HTR-8/SVneo (cell line): Measurements from ENCODE around the gene OR6C2.
A peak's percentile ranks its signal among the peaks of the same experiment; 100 is the strongest.
"Not testable (repeated sequence)": the region's sequence is repeated elsewhere in the genome, so short reads cannot be mapped to it uniquely, and the experiment has no call there.

Experiments used
- DNase-seq: peaks from one replicate; pipeline ENCODE4 v3.0.0; 2011; ENCODE audit warnings: low spot score, mixed read lengths; ENCODE audit not compliant: insufficient read length
- FAIRE-seq: peaks from 2 replicates; lab custom pipeline; 2011; peaks lifted over from hg19 to GRCh38; lab: Jason Lieb, UNC

OR6C2 gene

DNA sequence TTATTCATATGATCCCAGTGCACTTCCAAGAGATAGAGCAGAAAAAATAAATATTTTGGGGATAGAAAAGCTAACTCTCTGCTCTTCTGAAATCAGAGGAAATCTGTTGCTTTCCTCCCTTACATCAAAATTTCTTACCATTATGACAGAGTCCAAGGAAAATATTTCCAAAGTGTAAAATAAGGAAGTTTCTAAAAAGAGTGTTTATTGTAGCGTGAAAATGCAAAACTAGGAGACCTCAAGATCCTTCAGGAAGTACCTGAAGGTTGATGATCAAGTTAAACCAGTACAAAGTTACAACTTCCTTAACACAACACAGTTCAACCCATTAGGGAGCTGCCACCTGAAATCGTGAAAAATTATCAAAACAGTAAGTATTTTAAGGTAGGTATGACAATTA, at the start of gene OR6C2:
TSS of gene OR6C2 (plus strand) at position 301 of the 400 bp plus-strand sequence. CDS start 8,138 bp downstream, outside the sequence.
- no peak for FAIRE-seq

GRCh38 chr12:55396326-55396725, 47.5 kb upstream of the OR6C2 start:
- no peak for FAIRE-seq

More for the DNA sequence above, at the start of gene OR6C2:
- no peak for DNase-seq

GRCh38 chr12:55400229-55400628, 43.6 kb upstream of the OR6C2 start, which contains the start of gene OR6C65:
OR6C65 (plus strand) TSS chr12:55400529; CDS start chr12:55400529, 0 bp downstream.
- no peak for FAIRE-seq
- DNase-seq, result no peak

More at GRCh38 chr12:55396326-55396725, 47.5 kb upstream of the OR6C2 start:
- DNase-seq, result no peak

- no peak for FAIRE-seq
- no peak for DNase-seq
Observed at GRCh38 chr12:55407866-55408265, 36.0 kb upstream of the OR6C2 start.

DNA sequence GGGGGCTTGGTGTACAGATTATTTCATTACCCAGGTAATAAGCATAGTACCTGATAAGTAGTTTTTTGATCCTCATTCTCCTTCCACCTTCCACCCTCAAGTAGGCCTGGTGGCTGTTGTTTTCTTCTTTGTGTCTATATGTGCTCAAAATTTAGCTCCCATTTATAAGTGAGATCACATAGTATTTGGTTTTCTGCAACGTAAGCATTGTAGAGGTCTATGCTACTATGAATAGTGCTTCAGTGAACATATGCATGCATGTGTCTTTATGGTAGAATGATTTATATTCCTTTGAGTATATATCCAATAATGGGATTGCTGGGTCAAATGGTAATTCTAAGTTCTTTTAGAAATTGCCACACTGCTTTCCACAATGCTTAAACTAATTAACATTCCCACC, 34.7 kb upstream of the OR6C2 start:
- DNase-seq, FAIRE-seq: not testable (repeated sequence)

DNA sequence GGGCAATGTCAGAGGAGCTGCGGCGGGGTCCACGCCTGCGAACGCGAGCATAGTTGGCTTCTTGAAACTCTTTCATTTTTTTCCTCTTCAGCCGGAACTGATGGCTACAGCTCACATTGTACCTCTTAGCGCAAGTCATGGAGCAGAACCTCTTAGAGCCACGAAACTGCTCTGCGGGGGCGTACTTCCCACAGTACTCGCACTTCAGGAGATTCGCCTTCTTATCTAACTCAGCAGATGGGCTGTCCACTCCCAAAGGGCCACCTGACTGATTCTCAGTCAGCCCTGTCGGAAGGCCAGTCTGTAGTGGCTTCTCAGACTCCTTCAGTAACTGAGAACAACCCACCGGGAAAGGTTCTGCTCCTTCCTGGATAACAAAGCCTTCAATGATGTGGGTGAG, 31.7 kb upstream of the OR6C2 start:
- not testable (repeated sequence) for FAIRE-seq, DNase-seq

DNA sequence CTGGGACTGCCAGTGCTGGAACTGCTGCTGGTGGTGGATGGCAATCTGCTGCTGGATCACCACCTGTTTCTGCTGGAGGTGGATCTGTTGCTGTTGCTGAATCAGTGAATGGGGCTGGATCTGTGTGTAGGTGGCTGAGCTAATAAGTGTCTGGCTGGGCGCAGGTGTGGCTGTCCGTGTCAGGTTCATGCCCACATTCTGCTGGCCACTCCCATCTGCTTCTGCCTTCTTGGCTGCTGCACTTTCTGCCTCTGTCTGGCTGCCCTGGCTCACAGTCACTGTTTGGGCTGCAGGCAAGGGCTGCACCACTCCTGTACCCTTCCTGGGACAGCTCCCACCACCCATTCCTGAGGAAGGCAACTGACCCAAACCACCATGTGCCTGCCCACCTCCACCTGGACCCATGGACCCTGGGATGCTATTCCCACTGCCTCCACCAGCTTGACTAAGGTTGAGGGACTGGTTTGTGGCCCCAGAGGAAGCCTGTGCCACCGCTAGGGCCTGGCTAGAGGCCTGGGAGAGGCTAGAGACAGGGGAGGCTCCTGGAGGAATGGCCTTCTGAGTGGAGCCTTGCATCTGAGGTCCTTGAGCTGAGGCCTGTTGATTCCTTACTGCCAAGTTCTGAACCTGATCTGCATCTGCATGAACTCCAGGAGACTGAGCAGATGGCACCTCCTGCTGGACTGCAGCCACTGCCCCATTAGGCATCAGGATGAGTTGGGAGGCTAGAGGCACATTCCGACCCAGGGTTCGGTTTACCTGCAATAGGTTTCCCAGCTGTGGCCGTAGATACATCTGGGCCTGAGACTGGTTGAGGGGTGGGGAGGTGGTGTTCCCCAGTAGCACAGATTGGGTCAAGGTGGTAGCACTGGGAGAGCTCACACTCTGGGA, 30.1 kb upstream of the OR6C2 start:
- not testable (repeated sequence) for FAIRE-seq

GRCh38 chr12:55414396-55414823, 29.5 kb upstream of the OR6C2 start:
- not testable (repeated sequence) for DNase-seq
- peak; percentile 46 for FAIRE-seq

More for the DNA sequence above, 30.1 kb upstream of the OR6C2 start:
- not testable (repeated sequence) for DNase-seq

DNA sequence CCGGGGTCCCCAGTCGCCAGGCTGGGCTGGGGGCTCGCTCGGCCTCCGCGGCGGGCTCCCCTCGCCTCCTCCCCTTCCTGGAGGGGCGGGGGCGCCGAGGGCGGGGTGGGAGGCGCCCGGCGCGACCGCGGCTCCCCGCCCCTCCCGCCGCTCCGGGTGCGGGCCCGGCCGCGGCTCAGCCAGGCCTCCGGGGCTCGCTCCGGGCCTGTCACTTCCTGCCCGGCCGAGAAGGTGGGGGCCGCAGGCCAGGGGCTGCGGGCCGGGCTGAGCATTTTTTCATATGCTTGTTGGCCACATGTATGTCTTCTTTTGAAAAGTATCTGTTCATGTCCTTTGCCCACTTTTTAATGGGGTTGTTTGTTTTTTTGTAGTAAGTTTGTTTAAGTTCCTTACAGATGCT, 29.0 kb upstream of the OR6C2 start:
- not testable (repeated sequence) for DNase-seq, FAIRE-seq

DNA sequence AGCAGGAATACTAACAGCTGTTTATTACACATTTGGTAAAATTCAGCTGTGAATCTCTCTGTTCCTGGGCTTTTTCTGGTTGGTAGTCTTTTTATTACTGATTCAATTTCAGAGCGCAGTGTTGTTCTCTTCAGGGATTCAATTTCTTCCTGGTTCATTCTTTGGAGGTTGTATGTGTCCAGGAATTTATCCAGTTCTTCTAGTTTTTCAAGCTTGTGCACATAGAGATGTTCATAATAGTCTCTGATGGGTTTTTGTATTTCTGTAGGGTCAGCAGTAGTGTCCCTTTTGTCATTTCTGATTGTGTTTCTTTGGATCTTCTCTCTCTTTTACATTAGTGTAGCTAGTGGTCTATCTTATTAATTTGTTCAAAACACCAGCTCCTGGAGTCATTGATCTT, 26.9 kb upstream of the OR6C2 start:
- no peak for DNase-seq
- FAIRE-seq, result no peak

GRCh38 chr12:55420307-55420962, 23.4 kb upstream of the OR6C2 start:
- DNase-seq (no peak), FAIRE-seq (peak; percentile 16)

DNA sequence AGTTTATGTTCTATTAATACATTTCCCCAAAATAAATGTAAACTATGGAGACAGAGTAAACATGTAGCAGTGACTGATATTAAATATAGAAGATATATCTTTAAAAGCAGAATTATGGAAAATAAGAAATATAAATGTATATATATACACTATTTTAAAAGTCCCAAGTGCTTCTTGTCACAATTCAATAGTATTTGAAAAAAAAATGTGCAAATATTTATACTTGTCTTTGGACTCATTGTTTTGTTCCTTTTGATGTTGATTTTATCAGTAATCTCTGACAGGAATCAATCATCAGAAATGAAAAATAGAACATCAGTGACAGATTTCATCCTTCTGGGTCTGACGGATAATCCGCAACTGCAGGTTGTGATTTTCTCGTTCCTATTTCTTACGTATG, 17.9 kb upstream of the OR6C2 start, which contains the start of gene OR6C76:
TSS of gene OR6C76 (plus strand) at position 301 of the 400 bp plus-strand sequence. CDS start at position 301, 0 bp downstream.
- FAIRE-seq, result no peak
- DNase-seq, result no peak

- DNase-seq (no peak), FAIRE-seq (no peak)
Observed at GRCh38 chr12:55428331-55429243, 15.3 kb upstream of the OR6C2 start.

DNA sequence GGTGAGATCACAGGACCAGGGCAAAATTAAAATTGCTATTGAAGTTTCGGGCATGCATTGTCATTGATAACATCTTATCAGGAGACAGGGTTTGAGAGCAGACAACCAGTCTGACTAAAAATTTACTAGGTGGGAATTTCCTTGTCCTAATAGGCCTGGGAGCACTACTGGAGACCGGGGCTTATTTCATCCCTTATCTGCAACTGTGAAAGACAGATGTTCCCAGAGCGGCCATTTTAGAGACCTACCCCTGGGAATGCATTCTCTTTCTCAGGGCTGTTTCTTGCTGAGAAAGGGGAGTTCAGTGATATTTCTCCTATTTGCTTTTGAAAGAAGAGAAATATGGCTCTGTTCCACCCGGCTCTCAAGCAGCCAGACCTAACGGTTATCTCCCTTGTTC, 2.6 kb upstream of the OR6C2 start:
- not testable (repeated sequence) for DNase-seq, FAIRE-seq

DNA sequence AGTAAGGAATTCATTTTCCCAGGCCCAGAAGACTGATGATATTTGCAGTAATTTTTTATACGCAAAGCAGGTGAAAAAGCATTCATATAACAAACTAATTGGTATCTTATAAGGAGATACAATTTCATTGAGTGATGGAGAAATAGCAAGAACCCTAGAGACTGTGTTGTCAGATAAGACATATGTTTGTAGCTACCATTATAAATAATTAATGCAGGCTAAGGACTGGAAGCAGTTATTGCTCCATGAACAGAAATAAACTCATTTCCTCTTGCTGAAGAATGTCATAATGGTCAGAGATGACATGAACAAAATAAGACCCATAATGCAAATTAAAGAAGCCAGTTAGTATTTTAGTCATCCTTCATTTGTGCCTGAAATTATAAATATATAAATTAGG, 1.5 kb downstream of the OR6C2 start:
- FAIRE-seq (no peak), DNase-seq (no peak)

DNA sequence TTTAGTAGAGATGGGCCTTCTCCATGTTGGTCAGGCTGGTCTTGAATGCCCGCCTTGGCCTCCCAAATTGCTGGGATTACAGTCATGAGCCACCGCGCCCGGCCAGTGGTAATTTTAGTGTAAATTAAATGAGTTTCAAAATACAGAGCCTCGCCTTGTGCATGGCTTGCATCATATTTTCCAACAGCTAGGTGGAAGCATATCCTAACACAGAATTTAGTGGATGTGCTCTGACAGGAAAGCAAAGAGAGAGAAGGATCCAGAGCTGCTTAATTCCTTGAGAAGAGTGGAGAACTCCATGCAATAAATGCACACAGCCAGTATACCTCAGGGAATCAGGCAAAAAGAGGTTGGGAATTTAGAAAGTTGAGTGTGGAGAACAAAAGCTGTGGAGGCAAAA, 2.5 kb downstream of the OR6C2 start:
- FAIRE-seq (no peak), DNase-seq (no peak)

DNA sequence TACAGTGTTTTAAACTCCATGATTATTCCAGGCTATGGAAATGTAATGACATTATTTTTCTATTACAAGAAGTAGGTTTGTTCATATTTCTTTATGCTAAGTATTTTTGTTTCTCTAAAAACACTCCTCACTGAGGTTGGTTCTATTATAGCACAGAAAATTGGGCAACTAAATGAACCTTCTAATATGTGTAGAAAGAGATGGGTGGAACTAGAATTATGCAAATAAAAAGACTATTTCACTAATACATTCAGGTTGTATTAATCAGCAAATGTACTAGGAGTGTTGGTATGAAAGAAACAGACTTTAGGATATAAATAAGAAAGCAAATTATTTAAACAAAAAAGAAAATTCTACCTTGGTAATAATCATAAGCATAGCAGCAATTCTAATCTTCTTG, 4.9 kb downstream of the OR6C2 start:
- no peak for FAIRE-seq
- DNase-seq, result no peak

- FAIRE-seq, DNase-seq: not testable (repeated sequence)
Observed at GRCh38 chr12:55464926-55465325, 21.1 kb downstream of the OR6C2 start.

- DNase-seq, result no peak
- FAIRE-seq, result no peak
Observed at GRCh38 chr12:55467836-55468235, 24.0 kb downstream of the OR6C2 start.

GRCh38 chr12:55469291-55469690, 25.4 kb downstream of the OR6C2 start:
- DNase-seq (no peak), FAIRE-seq (no peak)
